Measurements from ENCODE around the gene CLNK. TPM values are rescaled to one million over a fixed set of nuclear protein-coding genes. Genes with fewer than 3 reads are reported as not detected.

Gene CLNK, protein sequence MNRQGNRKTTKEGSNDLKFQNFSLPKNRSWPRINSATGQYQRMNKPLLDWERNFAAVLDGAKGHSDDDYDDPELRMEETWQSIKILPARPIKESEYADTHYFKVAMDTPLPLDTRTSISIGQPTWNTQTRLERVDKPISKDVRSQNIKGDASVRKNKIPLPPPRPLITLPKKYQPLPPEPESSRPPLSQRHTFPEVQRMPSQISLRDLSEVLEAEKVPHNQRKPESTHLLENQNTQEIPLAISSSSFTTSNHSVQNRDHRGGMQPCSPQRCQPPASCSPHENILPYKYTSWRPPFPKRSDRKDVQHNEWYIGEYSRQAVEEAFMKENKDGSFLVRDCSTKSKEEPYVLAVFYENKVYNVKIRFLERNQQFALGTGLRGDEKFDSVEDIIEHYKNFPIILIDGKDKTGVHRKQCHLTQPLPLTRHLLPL
- total RNA-seq, result under 1 TPM in 2 of 4 donors, not detected in 2; under 0.01 to 0.73 TPM

DNA sequence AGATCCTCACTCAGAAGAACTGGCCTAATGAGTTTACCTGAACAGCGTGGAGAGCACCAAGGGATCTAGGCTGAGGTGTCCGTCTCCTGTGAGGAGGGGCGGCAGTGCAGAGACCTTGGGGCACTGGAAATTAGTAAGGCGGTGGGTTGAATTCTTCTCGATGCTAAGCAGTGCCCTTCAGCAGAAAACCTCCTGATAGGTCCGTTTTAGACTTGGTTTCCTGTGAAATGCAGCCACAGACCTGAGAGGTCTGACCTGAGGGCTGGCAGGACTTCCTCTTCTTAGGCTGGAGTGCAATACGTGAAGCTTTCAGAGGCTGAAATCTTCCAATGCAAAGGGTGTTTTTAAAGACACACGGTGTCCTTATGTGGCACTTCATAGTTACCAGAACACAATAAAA, at the start of gene CLNK:
Gene CLNK, minus strand, starts transcription at position 138 of the 400 bp plus-strand sequence. CDS start 16,899 bp downstream, outside the sequence.
- Histone ChIP-seq H3K36me3 (no peaks in the 10 kb centered on the region), H3K27me3 (no peaks in the 10 kb centered on the region), H3K9me3 (no peaks in the 10 kb centered on the region), H3K27ac (no peak within 1 kb of the TSS), H3K4me1 (no peaks in the 10 kb centered on the region), H3K4me3 (no peak within 1 kb of the TSS)
- WGBS, 2 donors (ENCODE audit: low coverage in 1 of 2), result 60 to 83% methylated on average over 1 of the region's 8 CpGs
- ATAC-seq, result no peak
- no peak for TF ChIP-seq EP300 (IDR thresholded peaks at IDR 0.05)
- TF ChIP-seq, protein P1, sequence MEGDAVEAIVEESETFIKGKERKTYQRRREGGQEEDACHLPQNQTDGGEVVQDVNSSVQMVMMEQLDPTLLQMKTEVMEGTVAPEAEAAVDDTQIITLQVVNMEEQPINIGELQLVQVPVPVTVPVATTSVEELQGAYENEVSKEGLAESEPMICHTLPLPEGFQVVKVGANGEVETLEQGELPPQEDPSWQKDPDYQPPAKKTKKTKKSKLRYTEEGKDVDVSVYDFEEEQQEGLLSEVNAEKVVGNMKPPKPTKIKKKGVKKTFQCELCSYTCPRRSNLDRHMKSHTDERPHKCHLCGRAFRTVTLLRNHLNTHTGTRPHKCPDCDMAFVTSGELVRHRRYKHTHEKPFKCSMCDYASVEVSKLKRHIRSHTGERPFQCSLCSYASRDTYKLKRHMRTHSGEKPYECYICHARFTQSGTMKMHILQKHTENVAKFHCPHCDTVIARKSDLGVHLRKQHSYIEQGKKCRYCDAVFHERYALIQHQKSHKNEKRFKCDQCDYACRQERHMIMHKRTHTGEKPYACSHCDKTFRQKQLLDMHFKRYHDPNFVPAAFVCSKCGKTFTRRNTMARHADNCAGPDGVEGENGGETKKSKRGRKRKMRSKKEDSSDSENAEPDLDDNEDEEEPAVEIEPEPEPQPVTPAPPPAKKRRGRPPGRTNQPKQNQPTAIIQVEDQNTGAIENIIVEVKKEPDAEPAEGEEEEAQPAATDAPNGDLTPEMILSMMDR (IDR thresholded peaks at IDR 0.05), result no peak
- TF ChIP-seq POLR2A (IDR thresholded peaks at IDR 0.05), result no peak
- no peak for TF ChIP-seq POLR2AphosphoS5 (IDR thresholded peaks at IDR 0.05)

DNA sequence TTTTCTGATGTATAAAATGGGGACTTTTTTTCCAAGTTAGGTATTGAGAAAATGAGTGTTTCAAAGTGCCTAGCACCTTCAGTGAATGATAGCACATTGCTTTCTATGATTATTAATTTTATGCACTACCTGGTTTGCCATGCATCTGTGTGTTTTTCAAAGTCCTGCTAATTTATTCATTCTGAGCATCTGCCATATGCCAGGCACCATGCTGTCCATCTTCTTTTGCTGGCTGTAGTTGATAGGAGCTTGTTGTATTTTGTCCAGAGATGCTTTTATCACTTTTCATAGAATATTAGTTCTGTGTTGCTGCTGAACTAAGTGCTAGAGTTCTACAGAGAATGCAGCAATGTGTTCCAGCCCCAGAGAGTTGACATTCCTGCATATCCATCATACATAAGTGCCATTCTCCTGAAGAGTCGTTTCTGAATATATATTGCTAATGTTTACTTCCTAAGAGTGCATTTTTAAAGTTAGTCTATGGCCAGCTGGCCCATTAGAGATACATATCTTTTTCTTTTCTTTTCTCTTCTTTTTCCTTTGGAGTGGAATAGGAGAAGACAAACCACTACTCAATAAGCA, 49.0 kb upstream of the CLNK start:
- WGBS, 2 donors (ENCODE audit: low coverage in 1 of 2), result 24% methylated on average over 1 of the region's 1 CpG; no CpG with 5 or more reads in 1 of the 2 donors
- H3K27ac ChIP-seq, result no peak overlapping the region

DNA sequence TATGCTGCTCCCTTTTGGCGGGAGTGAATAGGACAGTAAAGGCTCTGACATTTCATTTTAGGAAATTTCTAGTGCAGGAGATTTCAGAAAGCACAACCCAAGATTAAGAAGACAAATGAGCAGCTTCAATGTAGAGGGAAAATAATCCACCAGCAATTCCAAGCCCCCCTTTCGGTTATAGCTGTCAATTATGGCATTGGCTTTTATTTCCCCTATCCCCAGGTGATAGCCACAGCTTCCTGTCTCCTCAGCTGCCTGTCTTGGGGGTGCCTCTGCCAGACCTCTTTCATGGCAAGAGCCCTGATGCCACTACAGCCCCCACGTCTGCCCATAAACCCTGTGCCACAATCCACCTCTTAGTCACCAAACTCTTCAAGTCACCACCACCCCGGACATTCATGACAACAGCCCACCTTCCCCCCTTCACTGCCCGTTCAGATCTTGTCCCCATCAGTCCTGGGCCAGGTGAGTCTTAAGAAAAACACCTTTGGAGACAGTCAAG, 48.4 kb upstream of the CLNK start:
- Histone ChIP-seq H3K9me3 (no peaks in the 10 kb centered on the region), H3K4me3 (no peak overlapping the region), H3K27ac (no peak overlapping the region), H3K27me3 (no peaks in the 10 kb centered on the region), H3K4me1 (no peaks in the 10 kb centered on the region), H3K36me3 (no peaks in the 10 kb centered on the region)
- ATAC-seq, result no peak
- WGBS, 2 donors (ENCODE audit: low coverage in 1 of 2), result 38 to 55% methylated on average over 3 to 5 of the region's 5 CpGs
- TF ChIP-seq POLR2AphosphoS5 (IDR thresholded peaks at IDR 0.05) (no peak), POLR2A (IDR thresholded peaks at IDR 0.05) (no peak), EP300 (IDR thresholded peaks at IDR 0.05) (no peak)
- TF ChIP-seq, protein P1 (IDR thresholded peaks at IDR 0.05), result no peak

More for the DNA sequence above, 49.0 kb upstream of the CLNK start:
- Histone ChIP-seq H3K4me3 (no peak overlapping the region), H3K27me3 (no peaks in the 10 kb centered on the region), H3K36me3 (no peaks in the 10 kb centered on the region), H3K9me3 (no peaks in the 10 kb centered on the region), H3K4me1 (no peaks in the 10 kb centered on the region)
- TF ChIP-seq EP300 (IDR thresholded peaks at IDR 0.05) (no peak), POLR2A (IDR thresholded peaks at IDR 0.05) (no peak), POLR2AphosphoS5 (IDR thresholded peaks at IDR 0.05) (no peak)
- TF ChIP-seq, protein P1 (IDR thresholded peaks at IDR 0.05), result no peak
- no peak for ATAC-seq

DNA sequence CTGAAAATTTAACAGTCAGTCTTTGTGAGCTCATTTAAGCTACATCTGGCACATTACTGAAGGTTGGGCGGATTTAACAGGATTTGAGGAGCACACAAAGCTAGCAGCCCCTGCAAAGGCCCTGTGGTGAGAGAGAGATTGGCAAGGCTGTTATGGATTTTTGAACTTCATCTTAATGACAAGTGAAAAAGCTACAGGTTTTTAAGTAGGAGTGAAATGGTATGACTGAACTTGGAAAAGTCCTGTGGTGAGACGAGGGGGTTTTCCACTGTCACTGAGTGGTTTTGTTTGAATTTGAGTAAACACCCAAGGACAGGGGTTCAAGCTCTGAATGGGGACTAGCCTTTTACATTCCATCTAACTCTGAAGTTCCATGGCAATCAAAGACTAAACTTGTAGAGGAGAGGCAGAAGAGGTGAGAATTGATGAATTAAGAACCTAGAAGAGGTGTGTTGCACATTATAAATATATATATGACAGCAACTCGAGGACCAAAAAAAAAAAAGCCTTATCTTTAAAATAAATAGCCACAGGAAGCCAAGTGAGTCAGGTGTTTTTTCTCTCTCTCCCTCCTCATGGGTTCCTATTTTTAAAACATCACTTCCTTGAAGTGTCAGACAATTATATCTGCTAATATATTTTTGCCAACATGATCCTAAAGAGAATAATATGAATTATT, 47.8 kb upstream of the CLNK start:
- Histone ChIP-seq H3K9me3 (no peaks in the 10 kb centered on the region), H3K4me1 (no peaks in the 10 kb centered on the region), H3K36me3 (no peaks in the 10 kb centered on the region), H3K27ac (no peak overlapping the region), H3K27me3 (no peaks in the 10 kb centered on the region), H3K4me3 (no peak overlapping the region)
- 10 to 31% methylated on average over 3 of the region's 3 CpGs for WGBS, 2 donors (ENCODE audit: low coverage in 1 of 2)
- ATAC-seq, result no peak
- no peak for TF ChIP-seq POLR2AphosphoS5 (IDR thresholded peaks at IDR 0.05)
- TF ChIP-seq, protein P1 (IDR thresholded peaks at IDR 0.05), result no peak
- no peak for TF ChIP-seq EP300 (IDR thresholded peaks at IDR 0.05)
- no peak for TF ChIP-seq POLR2A (IDR thresholded peaks at IDR 0.05)
